ENCODE results near the gene SNX19.
"Not testable (repeated sequence)": the region's sequence is repeated elsewhere in the genome, so short reads cannot be mapped to it uniquely, and the experiment has no call there.

The SNX19 gene

DNA sequence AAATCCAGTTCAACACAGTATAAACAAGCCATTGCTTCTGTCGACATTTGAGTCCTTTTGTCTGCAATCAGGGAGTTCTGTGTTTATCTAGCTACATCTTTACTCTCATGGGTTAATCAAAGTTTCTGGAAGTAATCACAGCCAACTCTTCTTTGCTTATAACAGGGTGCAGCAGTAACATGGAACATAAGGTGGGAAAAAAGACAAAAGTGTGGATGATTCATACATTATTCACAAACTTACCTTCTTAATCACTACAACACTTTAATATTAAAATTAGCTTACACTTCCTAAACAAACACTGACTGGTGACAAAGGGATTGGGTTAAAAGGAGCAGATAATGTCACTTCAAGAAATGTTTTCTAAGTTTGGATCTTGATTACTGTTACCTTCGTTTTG is 44.7 kb downstream of the SNX19 start:
- no peak for DNase-seq

DNA sequence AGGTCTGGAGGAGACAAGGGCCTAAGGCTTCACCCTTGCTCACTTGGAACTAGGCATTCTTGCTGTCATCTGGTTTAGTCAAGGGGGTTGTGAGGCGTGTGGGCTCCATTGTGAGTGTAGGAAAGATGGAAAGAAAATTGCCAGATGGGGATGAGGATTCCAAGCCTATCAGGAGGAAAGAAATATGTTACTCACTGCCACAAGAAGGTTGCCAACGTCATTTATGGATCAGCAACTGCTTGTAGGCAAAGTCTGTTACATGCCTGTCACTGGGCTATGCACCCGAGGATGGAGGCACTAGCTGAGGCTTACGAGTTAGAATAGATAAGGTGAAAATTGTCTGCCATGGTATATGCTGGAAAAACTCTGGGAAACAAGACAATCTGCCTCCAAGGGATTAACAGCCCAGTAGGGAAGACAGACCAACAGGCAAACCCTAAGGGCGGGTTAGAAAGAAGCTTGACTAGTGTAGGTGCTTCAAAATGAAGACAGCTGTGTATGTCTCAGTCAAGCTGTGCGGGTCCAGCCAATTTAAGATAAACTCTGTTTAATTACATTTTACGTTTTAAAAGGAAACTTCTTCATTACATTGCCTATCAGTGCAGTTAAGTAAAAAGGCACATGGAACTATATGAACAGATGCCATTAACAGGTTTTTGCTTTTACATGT is 47.4 kb downstream of the SNX19 start:
- DNase-seq, result no peak

DNA sequence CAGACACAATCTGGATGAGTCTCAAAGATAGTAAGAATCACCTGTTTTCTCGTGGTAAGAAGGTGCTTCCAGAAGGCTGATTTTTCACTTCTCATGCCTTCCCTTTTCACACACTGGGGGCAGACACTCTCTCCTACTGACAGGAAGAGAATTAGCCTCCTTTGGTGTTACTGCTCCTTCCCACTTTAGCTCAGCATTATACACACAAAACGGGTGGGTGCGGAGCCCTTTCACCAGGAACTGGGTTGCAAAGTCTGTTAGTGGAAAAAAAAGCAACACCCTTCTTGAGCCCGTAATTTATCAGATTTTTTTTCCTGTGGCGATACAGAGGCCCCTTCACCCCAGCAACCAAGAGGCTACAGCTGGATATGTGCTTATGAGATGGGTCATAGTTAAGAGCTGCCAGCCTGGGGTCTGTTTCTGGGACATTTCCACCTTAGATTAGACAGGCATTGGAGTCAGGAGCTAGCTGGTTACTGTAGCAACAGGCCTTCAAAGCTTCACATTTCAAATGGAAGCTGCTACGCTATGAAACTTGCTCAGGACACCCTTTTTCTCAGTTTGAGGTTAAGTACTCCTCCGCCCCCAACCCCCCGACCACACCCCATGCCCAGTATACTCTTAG is 48.1 kb downstream of the SNX19 start:
- no peak for DNase-seq

GRCh38 chr11:130866831-130867230 is 49.4 kb downstream of the SNX19 start:
- DNase-seq, result no peak

- no peak for DNase-seq
Observed at GRCh38 chr11:130865774-130866114, 50.5 kb downstream of the SNX19 start.

DNA sequence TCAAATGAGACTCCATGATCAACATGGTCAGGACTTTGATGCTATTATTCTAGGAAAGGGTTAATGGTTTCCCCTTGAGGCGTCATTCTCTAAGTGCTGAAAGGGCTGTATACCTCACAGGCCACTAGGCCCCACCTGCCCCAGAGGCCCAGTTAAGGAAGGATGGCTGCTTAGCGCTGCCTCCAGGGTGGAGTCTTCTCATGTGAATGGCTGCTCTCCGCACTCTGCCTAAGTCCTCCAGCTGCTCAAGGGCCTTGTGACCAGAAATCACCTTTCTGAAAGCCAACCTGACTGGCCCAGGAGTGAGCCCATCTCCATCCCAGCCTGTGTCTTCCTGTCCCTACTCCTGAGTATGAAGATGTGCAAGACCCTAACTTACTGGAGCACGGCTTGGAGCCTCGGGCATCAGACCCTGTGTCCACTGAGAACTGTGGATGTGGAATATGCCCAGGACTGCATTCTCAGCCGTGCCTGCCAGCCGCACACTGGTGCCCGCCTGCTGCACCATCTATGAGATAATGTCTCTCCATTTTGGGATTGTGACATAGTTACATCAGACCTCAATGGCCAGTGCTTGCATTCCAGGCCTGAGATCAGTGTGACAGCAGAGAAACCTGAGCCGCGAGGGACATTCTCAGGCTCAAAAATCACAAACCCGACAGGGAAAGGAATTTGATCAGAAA is 51.0 kb downstream of the SNX19 start:
- DNase-seq, result no peak

DNA sequence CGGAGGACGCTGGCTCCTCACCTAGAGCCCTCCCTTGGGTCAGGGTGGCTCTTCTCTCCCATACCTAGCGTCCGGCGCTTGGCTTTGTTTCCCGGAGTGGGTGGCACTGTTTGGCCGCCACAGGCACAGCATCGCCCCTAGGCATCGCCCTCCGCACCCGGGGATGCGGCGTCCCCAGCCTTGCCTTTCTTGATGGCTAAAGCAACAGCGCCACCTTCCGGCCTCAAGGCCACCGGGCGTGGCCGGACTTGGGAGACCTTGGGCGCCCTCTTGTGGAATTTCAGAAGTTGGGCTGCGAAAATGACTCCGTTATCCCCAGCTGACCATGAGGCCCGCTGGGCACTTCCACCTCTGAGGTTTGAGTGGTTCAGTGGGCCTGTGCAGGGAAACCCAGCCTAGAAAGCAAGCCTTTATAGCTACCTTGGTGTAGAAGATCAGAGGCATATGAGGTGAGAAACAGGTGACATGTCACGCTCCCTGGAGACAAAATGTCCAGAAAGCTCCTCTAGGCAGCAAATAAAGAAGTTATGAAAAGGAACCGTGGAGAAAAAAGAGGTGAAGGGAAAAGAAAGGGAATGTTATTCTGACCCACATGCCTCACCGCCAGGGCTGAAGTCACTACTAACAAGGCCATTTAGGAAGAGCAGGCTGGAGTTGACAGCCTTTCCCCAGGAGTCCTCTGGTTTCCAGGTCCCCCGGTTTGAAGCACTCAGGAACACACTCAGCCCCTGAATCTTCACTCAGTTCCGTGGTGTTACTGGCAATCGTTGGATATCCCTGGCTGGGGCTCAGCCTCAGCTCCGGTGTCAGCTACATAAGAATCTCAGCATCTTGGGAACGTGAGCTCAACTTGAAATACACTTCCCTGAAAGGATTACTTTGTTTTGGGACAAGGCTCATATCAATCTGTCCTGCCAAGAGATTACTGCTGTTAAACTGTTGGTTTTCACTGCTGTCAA is 54.1 kb downstream of the SNX19 start:
- peak; percentile 81 to 83 for DNase-seq

DNA sequence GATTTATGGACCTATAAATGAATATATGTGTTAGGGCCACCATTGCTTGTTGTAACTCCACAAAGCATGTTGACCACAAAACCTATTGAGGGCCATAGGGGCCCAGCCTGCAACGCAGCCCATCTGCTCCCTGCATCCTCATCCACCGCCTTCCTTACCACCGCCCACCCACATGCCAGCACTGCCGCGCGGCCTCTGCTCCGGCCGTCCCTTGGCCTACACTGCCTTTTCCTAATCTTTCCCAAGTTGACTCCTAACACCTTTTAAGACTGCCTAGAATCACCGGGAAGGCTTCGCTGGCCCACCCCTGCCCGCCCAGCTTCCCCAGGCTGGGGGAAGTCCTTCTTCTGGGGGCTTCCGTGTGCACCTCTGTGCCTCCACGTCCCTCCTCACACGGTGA is 55.0 kb downstream of the SNX19 start:
- DNase-seq, result no peak

DNA sequence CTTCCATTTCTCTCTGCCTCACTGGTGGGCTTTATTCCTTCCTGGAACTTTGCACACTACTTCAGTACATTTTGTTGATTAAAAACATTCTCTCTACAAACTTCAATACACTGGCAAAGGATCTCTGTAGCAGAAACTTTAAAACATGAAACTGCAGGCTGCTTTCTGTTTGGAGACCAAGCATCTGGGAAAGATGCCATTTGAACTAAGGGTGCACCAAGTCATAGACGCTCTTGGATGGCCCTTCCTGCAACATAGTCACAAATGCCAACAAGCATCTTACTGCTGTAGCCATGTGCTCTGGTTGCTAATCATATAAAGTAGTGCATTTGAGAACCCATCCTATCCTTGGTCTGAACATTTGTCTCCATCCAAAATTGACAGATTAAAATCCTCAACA is 56.4 kb downstream of the SNX19 start:
- no peak for DNase-seq

- DNase-seq, result no peak
Observed at GRCh38 chr11:130858215-130858614, 58.1 kb downstream of the SNX19 start.

- DNase-seq, result not testable (repeated sequence)
Observed at GRCh38 chr11:130855707-130856106, 60.6 kb downstream of the SNX19 start.

GRCh38 chr11:130854483-130854882 is 61.8 kb downstream of the SNX19 start:
- no peak for DNase-seq

DNA sequence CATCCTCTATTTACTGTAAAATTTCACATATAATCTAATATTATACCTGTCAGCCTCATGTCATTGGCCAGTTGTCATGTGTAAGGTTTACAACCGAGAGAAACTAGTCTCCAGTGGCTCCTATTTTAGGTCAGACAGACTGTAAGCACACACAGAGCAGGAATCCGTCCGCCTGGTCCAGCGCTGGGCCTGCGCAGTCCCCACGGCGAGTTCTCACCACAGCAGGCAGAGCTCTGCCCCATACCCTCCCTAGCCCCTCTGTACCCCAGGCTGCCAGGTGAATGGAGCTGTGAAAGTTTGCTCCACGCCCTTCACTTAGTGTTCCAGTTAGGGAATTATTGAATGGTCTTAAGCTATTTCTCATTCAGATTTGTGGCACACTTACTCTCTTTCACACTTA is 63.7 kb downstream of the SNX19 start:
- DNase-seq, result no peak

DNA sequence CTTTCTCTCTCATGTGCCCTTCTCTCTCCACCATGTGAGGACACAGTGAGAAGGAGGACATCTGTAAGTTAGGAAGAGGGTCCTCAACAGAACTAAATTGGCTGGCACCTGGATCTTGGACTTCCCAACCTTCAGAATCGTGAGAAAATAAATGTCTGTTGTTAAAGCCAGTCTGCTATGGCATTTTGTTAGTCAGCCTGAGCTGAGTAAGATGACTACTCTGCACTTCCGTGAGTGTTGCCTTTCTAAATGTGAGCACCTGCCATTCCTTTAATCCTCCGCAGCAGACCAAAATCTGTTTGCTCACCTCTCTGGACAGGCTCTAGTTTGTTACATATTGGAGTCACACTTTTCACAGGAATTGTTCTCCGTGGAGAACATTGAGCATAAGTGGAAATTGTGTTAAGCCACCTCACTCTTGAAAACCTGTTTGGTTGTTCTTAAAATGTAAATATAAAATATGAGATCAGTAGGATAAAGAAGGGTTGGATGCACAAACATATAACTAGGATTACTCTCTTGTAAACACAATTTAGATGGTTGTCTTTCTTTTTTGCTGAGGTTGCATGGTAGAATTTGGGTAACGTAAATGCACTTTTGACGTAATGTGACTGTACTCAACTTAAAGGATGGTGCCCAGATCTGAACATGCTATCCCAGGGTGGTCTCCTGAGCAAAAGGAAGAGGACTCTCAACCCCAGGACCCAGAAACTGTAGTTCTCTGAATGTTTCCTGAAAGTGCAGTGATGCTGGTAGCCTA is 65.9 kb downstream of the SNX19 start:
- DNase-seq, result no peak

DNA sequence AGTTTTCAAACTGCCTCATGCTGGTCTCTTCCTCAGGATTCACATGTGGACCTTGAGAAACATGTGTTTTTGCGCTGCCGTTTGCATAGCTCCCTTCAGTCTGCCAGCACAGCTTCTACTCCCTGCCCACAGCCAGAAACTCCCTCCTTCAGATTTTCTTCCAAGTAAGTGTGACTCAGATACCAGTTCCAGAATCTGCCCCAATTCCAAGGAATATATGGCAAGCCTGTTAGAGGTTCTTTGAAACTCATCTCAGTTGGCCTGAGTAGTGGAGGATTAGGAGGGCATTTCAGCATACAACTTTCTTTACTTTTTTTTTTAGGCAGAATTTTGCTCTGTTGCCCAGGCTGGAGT is 67.1 kb downstream of the SNX19 start:
- DNase-seq, result no peak

- no peak for DNase-seq
Observed at GRCh38 chr11:130848361-130849214, 67.7 kb downstream of the SNX19 start.

DNA sequence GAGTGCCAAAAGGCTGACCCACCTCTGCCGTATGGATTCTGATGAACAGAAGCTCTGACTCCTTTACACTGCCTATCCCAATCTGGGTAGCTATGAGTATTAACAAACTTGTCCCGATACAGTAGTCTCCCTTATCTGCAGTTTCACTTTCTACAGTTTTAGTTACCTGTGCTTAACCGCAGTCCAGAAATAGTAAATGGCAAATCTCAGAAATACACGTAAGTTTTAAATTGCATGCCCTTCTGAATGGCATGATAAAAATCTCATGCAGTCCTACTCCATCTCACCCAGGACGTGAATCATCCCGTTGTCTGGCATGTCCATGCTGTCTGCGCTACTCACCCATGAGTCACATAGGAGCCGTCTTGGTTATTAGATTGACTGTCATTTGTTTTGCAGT is 68.8 kb downstream of the SNX19 start:
- no peak for DNase-seq

GRCh38 chr11:130846606-130847005 is 69.7 kb downstream of the SNX19 start:
- no peak for DNase-seq

GRCh38 chr11:130842001-130842400 is 74.3 kb downstream of the SNX19 start:
- no peak for DNase-seq

DNA sequence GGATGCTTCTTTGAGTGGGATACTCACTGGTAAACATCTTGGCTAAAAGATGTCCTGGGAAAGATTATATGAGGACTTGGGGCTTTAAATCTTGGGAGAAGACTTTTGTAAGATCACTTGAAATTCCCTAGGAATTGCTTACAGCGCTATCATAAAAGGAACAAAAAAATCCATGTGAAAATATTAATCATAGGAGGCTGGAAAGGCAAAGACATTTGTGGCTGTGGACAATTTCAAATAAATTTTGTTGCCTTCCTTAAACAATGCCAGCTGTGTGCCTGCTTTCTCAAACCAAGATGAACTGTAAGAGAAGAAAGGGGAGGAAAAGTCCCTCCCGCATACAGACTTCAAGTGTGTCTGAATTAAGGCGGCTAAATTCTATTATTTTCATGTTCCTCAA is 75.6 kb downstream of the SNX19 start:
- DNase-seq, result no peak

GRCh38 chr11:130839981-130840666 is 76.2 kb downstream of the SNX19 start:
- DNase-seq, result no peak

Data from activated CD4-positive, alpha-beta T cell treated with anti-CD3 and anti-CD28 coated beads for 4 hours (primary cell).